HEK293 (cell line): ENCODE results near the gene FCHO1.

ENCODE experiments used
- KLF10 ChIP-seq: fragments of 450-650 bp; IDR thresholded peaks from 2 replicates; pipeline ENCODE4 v1.5.1; 2018; ENCODE audit warnings: missing biosample characterization, mild to moderate bottlenecking, missing genetic modification characterization
- REPIN1 ChIP-seq: fragments of 450-650 bp; formaldehyde crosslinking; IDR thresholded peaks from 2 replicates; pipeline ENCODE4 v1.5.1; 2017; ENCODE audit warnings: missing biosample characterization, missing genetic modification characterization, low read depth
- ZNF121 ChIP-seq: fragments of 450-650 bp; formaldehyde crosslinking; IDR thresholded peaks from 2 replicates; pipeline ENCODE4 v1.5.1; 2016; ENCODE audit warnings: missing biosample characterization, missing genetic modification characterization
- ZNF37A ChIP-seq: fragments of 450-650 bp; IDR thresholded peaks from 2 replicates; pipeline ENCODE4 v1.5.1; 2018; ENCODE audit warnings: missing biosample characterization, missing genetic modification characterization
- TF ChIP-seq, protein P1 (sequence below): fragments of 450-650 bp; formaldehyde crosslinking; IDR thresholded peaks from 2 replicates; pipeline ENCODE4 v1.5.1; 2016; ENCODE audit warnings: missing biosample characterization, missing genetic modification characterization
- TF ChIP-seq, protein P2 (sequence below): sonication (generic); formaldehyde crosslinking; IDR thresholded peaks from 2 replicates; pipeline ENCODE4 v1.8.1; 2022; ENCODE audit warnings: mild to moderate bottlenecking, moderate library complexity, missing genetic modification reagents

DNA sequence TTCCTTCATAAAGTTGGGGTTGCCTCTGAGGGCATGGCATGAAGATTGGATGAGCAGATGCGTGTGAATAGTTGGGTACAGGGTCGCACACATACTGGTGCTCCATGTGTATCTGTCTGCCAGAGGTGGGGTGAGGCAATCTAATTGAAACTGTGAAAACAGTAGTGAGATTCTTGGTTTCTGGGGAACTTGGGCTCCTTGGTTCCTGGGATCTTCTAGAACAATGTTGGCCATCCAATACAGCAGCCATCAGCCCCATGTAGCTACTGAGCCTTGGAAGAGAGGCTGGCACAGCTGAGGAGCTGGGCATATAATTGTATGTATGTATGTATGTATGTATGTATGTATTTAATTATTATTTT is 616 bp downstream of the FCHO1 start:
- TF ChIP-seq KLF10 (tag by site-specific recombination), result no peak
- TF ChIP-seq, protein P1, sequence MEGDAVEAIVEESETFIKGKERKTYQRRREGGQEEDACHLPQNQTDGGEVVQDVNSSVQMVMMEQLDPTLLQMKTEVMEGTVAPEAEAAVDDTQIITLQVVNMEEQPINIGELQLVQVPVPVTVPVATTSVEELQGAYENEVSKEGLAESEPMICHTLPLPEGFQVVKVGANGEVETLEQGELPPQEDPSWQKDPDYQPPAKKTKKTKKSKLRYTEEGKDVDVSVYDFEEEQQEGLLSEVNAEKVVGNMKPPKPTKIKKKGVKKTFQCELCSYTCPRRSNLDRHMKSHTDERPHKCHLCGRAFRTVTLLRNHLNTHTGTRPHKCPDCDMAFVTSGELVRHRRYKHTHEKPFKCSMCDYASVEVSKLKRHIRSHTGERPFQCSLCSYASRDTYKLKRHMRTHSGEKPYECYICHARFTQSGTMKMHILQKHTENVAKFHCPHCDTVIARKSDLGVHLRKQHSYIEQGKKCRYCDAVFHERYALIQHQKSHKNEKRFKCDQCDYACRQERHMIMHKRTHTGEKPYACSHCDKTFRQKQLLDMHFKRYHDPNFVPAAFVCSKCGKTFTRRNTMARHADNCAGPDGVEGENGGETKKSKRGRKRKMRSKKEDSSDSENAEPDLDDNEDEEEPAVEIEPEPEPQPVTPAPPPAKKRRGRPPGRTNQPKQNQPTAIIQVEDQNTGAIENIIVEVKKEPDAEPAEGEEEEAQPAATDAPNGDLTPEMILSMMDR (tag by site-specific recombination), result no peak
- no peak for TF ChIP-seq REPIN1 (tag by site-specific recombination)
- TF ChIP-seq ZNF37A (tag by site-specific recombination), result no peak
- TF ChIP-seq, protein P2, sequence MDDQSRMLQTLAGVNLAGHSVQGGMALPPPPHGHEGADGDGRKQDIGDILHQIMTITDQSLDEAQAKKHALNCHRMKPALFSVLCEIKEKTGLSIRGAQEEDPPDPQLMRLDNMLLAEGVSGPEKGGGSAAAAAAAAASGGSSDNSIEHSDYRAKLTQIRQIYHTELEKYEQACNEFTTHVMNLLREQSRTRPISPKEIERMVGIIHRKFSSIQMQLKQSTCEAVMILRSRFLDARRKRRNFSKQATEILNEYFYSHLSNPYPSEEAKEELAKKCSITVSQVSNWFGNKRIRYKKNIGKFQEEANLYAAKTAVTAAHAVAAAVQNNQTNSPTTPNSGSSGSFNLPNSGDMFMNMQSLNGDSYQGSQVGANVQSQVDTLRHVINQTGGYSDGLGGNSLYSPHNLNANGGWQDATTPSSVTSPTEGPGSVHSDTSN (CRISPR knock-in tag), result no peak
- no peak for TF ChIP-seq ZNF121 (tag by site-specific recombination)
